Measurements from ENCODE around the gene LHFPL2.
A peak's percentile ranks its signal among the peaks of the same experiment; 100 is the strongest.
"Not testable (repeated sequence)": the region's sequence is repeated elsewhere in the genome, so short reads cannot be mapped to it uniquely, and the experiment has no call there.

LHFPL2 gene

GRCh38 chr5:78620119-78620518 lies 28.5 kb downstream of the LHFPL2 start:
- not testable (repeated sequence) for DNase-seq (ENCODE audit: low read depth, low spot score)

DNA sequence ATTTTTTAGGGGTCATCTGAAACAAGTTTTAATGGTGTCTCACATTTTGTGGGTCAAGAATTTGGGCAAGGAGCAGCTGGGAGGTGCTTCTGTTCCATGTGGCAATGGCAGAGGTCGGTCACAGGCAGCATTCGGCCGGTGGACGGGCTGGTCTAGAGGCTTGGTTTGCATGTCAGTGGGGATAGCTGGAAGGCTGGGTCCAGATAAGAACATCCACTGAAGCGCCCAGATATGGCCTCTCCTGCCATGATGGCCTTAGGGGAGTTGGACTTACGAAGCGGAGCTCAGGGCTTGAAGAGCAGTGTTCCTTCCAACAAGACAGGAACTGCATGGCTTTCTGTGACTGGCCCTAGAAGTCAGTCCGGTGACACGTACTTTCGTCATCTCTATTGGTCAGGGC lies 30.3 kb downstream of the LHFPL2 start:
- DNase-seq (ENCODE audit: low read depth, low spot score): no peak

GRCh38 chr5:78615697-78616096 lies 32.9 kb downstream of the LHFPL2 start:
- DNase-seq (ENCODE audit: low read depth, low spot score): no peak

GRCh38 chr5:78614816-78615215 lies 33.8 kb downstream of the LHFPL2 start:
- no peak for DNase-seq (ENCODE audit: low read depth, low spot score)

- DNase-seq (ENCODE audit: low read depth, low spot score): no peak
These were observed 34.8 kb downstream of the LHFPL2 start for GRCh38 chr5:78613756-78614155.

DNA sequence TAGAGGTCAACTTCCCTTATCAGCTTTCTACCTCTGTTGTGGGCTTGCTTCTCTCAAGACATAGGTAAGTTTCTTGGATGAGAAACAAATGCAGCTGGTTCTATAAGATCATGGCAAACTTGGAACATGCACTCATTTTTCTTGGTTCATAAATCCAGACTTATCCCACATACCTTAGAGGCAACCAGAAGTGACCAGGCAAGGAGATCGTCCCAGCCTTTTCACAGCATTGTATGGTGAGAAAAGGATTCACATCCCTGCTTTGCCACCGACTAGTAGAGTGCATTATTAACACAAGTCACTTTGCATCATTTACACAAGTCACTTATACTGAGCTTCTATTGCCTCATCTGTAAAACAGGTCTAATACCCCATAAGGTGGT lies 35.4 kb downstream of the LHFPL2 start:
- no peak for DNase-seq (ENCODE audit: low read depth, low spot score)

DNA sequence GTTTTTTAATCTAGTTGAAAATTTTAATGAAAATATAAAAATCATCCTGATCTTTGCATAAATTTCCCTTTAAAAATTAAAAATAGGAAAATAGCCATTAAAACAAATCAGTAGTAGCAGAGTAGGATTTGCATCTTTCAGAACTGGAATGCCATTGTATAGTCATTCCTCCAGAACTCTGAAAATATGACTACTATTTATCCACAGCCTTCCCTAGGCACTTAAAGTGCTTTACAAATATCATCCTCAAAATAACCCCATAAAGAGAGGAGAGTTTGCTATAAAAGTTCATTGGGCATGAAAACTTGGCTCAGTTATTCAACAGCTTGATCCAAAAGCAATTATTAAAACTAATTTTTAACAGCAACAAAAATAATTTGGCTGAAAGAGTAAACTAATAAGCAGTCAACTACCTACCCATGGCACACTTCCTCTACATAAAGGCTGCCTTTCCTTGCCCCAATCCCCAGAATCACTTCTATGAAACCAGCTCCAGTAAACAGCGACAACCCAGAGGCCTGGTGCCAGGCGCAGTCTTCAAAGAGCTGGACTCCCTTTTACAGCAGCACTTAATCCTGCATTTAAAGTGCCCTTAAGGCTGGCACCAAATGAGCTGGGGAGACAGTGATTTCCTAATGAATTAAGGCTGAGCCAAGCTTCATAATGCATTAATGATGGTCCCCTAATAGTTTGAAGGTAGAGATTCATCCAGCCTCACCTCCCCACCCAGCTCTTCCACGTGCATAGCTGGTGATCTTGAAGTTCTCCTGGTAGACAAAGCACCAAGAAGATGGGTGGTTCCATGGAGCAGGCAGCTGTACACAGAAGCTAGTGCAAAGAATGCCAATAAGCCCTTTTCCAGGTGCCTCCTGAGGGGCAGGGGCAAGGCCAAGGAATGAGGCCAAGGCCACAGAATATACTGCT lies 36.1 kb downstream of the LHFPL2 start:
- no peak for DNase-seq (ENCODE audit: low read depth, low spot score)

DNA sequence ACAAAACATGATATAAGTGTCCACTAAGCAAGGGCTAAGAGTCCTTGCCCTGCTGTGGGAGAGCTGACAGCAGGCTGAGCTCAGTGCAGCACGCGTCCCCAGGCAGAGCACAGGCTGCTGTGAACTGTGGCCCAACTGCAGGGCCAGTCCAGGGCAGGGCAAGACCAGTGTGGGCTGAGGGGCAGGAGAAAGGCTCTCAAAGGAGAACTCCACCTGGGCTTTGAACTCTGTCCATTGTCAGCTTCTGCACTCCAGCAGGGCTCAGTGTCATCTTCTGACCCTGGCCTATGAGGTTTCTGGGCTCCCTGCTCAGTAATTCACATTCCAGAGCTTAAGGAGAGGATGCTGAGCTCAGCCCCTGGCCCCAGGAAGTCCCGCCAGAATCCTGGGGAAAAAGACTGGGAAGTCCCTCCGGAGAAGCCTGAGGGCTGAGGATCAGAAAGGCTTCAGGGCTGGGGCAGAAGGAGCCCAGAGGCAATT lies 37.4 kb downstream of the LHFPL2 start:
- DNase-seq (ENCODE audit: low read depth, low spot score): peak; percentile 89

DNA sequence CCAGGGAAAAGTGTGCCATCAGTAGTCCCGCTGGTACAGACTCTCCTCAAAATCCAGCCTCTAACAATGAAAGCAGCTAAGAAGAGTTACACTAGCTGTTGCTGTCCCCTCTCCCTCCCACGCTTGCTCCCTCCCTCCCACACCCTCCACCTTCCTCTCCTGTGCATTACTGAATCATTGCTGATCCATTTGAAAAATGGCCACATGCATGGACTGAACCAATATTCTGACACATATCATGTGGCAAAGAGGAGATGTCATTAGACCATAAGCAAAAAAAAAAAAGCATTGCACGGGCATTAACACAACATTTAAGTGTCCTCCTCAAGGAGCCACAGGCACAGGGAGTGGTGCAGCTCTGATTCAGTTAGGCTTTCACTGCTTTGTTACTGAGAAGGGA lies 37.9 kb downstream of the LHFPL2 start:
- no peak for DNase-seq (ENCODE audit: low read depth, low spot score)

GRCh38 chr5:78610163-78610583 lies 38.4 kb downstream of the LHFPL2 start:
- no peak for DNase-seq (ENCODE audit: low read depth, low spot score)

DNA sequence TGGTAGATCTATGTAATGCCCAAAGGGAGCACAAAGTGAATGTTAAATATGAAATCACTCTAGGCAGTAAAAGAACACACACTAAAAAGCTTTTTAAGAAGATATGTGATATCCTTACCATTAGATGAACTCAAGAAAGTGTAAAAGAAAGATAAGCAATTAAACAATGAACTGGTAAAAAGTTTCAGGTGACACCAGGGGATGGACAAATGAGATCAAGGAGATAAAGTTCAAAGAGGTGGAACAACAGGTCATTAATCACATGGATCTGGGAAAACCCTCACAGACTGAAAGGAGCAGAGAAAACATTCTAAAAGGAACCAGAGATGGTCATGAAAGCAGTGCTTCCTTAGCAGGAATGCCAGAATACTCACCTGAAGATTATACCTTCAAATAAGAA lies 40.7 kb downstream of the LHFPL2 start:
- no peak for DNase-seq (ENCODE audit: low read depth, low spot score)

DNA sequence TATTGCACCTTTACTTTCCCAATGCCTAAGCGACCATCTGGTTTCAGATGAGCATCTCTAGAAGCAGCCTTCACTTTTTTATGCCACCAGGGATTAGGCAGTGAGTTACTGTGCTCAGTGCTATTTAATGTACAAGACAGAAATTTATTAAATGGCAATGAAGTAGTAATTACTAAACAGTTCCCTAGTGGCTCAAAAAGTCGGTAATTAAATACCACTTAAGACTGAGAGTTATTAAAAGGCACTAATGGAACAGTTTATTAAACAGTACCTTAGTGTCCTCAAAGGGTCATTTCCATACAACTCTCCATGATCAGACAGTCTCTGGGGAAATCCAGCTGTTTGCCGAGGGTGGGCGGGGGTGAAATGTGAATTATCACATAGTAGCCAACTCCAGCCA lies 42.3 kb downstream of the LHFPL2 start:
- DNase-seq (ENCODE audit: low read depth, low spot score): no peak

GRCh38 chr5:78605611-78606010 lies 43.0 kb downstream of the LHFPL2 start:
- DNase-seq (ENCODE audit: low read depth, low spot score): no peak

GRCh38 chr5:78604689-78605285 lies 43.8 kb downstream of the LHFPL2 start:
- DNase-seq (ENCODE audit: low read depth, low spot score): no peak

DNA sequence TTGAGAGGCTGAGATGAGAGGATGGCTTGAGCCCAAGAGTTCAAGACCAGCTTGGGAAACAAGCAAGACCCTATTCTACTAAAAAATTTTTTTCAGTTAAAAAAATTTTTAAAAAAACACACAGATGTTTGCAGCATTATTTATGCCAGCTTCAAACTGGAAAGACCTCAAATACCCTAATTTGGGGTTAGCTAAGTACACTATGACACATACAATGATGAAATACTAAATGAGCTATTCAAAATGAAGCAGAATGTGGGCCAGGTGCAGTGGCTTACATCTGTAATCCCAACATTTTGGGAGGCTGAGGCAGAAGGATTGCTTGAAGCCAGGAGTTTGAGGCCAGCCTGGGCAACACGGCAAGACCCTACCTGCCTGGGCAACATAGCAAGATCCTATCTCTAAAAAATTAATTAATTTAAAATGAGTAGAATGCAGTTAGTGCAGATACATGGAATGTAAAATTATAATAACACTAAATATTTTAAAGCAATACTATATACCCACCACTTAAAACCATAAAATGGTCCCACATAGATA lies 44.9 kb downstream of the LHFPL2 start:
- DNase-seq (ENCODE audit: low read depth, low spot score): no peak

- no peak for DNase-seq (ENCODE audit: low read depth, low spot score)
These were observed 46.2 kb downstream of the LHFPL2 start for GRCh38 chr5:78602400-78602799.

DNA sequence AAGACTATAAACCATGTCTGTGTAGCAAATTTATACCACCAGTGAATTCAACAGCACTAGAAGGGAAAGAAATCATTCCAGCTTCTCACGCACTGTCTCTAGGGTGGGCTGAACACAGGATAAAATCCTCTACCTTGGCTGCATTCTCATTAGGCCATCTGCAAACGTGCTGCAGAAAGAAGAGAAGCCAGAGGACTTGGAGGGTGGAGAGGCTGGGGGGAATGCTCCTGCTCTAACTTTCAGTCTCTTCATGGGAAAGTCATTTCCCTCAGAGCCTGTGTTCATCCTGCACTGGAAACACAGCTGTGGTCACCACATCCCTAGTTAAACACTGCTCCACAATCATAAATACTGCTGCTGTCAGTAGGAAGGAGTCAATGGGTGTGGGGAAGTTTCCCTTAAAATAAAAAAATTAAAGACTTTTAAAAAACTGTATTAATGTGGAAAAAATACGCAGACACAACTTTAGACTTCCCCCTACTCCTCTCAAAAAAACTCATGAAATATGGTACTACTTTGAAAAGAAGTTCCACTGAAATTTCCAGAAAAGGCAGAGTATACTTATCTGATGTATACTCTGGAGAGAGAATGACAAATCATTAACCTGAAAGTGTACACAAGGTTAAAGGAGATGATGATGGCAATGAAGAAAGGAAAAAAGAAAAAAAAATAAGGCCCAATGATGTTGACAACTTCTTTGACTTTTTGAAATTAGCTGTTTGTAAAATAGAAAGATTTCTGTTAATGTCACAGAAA lies 46.8 kb downstream of the LHFPL2 start:
- no peak for DNase-seq (ENCODE audit: low read depth, low spot score)

- DNase-seq (ENCODE audit: low read depth, low spot score): no peak
These were observed 47.7 kb downstream of the LHFPL2 start for GRCh38 chr5:78600687-78601414.

DNA sequence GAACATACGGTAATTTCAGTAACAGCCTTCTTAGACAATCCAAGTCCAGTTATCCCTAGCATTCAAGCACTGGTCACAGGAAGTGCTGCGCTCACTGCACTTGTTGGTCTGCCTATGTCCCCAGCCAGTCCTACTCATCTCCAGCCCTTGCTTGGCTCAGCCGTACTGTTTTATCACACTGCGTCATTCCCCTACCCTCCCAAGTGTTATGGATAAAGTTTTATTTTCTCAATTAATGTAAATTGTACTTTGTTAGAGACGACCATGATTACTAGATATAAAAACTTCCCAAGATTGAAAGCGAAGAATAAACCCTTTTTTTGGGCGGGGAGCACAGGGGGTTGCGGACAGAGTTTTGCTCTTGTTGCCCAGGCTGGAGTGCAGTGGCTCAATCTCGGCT lies 49.6 kb downstream of the LHFPL2 start:
- DNase-seq (ENCODE audit: low read depth, low spot score): no peak

DNA sequence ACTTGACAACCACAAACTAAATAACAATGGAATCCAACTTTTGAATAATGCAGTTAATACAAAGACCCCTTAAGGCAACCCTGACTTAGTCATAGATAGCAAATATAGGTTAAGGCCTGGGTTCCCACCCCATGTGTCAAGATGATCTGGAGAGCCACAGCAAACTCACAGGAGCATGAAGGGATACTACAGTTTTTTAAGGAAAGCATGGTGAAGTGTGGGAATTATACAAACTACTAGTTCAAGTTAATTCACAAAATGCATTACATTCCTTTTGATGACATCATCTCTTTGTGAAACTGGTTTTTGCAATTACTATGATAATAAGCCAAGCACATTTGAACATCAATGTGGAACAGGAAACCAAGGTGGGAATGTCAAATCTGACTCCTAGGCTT lies 50.6 kb downstream of the LHFPL2 start:
- no peak for DNase-seq (ENCODE audit: low read depth, low spot score)

Data from ELF-1 (cell line).